H1 (cell line): ENCODE data around the gene ST6GALNAC3.

Source experiments
- BACH1 ChIP-seq: IDR thresholded peaks from 2 replicates; pipeline ENCODE4 v1.6.1; 2012; ENCODE audit warnings: low read length, improper control_type of control experiment
- CTCF ChIP-seq, 3 experiments: IDR thresholded peaks; 1 replicate in 2 of 3; 2 replicates in 1 of 3; pipeline versions ENCODE4 v1.5.1 to v1.6.1; 2011; ENCODE audit warnings: low read length in 3 of 3, mild to moderate bottlenecking in 3 of 3, inconsistent platforms in 2 of 3, low read depth in 1 of 3, moderate library complexity in 1 of 3; ENCODE audit not compliant: insufficient read depth in 1 of 3; ENCODE audit errors: control extremely low read depth in 1 of 3
- EP300 ChIP-seq, 2 experiments: IDR thresholded peaks; 1 replicate in 1 of 2; 2 replicates in 1 of 2; pipeline ENCODE4 v1.6.1; 2011 to 2012; ENCODE audit warnings: low read depth in 2 of 2, low read length in 2 of 2, mild to moderate bottlenecking in 2 of 2, borderline replicate concordance in 1 of 2, inconsistent platforms in 1 of 2, moderate library complexity in 1 of 2
- EZH2 ChIP-seq: fragments of 200-600 bp; sonication (generic); IDR thresholded peaks from 2 replicates; pipeline ENCODE4 v1.7.1; 2012; ENCODE audit warnings: low read depth, mild to moderate bottlenecking, moderate library complexity, low read length, inconsistent platforms; ENCODE audit not compliant: severe bottlenecking
- HDAC2 ChIP-seq, 2 experiments: fragments of 300-600 bp in 1 of 2; sonication (generic) in 1 of 2; IDR thresholded peaks; 2 replicates each; pipeline ENCODE4 v1.6.1; 2011 to 2012; ENCODE audit warnings: low read depth in 2 of 2, low read length in 2 of 2, mild to moderate bottlenecking in 2 of 2, moderate library complexity in 2 of 2, borderline replicate concordance in 1 of 2, inconsistent platforms in 1 of 2
- JUND ChIP-seq: IDR thresholded peaks from 2 replicates; pipeline ENCODE4 v1.6.1; 2011; ENCODE audit warnings: mild to moderate bottlenecking, improper control_type of control experiment, low read length
- MAFK ChIP-seq: IDR thresholded peaks from 2 replicates; pipeline ENCODE4 v1.6.1; 2012; ENCODE audit warnings: low read depth, mild to moderate bottlenecking, improper control_type of control experiment, low read length
- RAD21 ChIP-seq, 2 experiments: IDR thresholded peaks in 1 of 2; conservative IDR thresholded peaks in 1 of 2; 2 replicates each; pipeline ENCODE4 v1.6.1; 2011; ENCODE audit warnings: low read depth in 2 of 2, low read length in 2 of 2, improper control_type of control experiment in 1 of 2, inconsistent platforms in 1 of 2, mild to moderate bottlenecking in 1 of 2, moderate library complexity in 1 of 2
- SUZ12 ChIP-seq: fragments of 200-600 bp; sonication (generic); IDR thresholded peaks from 2 replicates; pipeline ENCODE4 v1.6.1; 2012; ENCODE audit warnings: mild to moderate bottlenecking, inconsistent platforms, low read length, moderate library complexity, mixed read lengths
- TEAD4 ChIP-seq: IDR thresholded peaks from 2 replicates; pipeline ENCODE4 v1.6.1; 2012; ENCODE audit warnings: low read depth, low read length, inconsistent platforms, mixed read lengths

- TF ChIP-seq TEAD4 (no peak), HDAC2 (IDR thresholded peaks at IDR 0.05; ENCODE audit: borderline replicate concordance in 1 of 2, low read depth in 2 of 2, low read length in 2 of 2) (no peak), CTCF (IDR thresholded peaks at IDR 0.05; ENCODE audit: control extremely low read depth in 1 of 3, insufficient read depth in 1 of 3, low read depth in 1 of 3, low read length in 3 of 3) (no peak), SUZ12 (no peak), EZH2 (no peak), BACH1 (no peak), RAD21 (IDR thresholded peaks at IDR 0.05 in 1 of 2, conservative IDR thresholded peaks at IDR 0.05 in 1 of 2; ENCODE audit: low read depth in 2 of 2, low read length in 2 of 2) (no peak), EP300 (IDR thresholded peaks at IDR 0.05; ENCODE audit: borderline replicate concordance in 1 of 2, low read depth in 2 of 2, low read length in 2 of 2) (no peak), MAFK (no peak), JUND (no peak)
Measured at GRCh38 chr1:76298399-76298798, 223.9 kb downstream of the ST6GALNAC3 start.
